Smooth muscle cell (in vitro differentiated cells): ENCODE data around the gene DTNBP1. TPM values are rescaled to one million over a fixed set of nuclear protein-coding genes. Genes with fewer than 3 reads are reported as not detected.

ENCODE experiments used
- DNase-seq: peaks from one replicate; lab custom pipeline; 2025; ENCODE audit not compliant: unreplicated experiment; lab: John Stamatoyannopoulos, UW
- H2AFZ ChIP-seq: fragments of 200-600 bp; sonication (generic); 2 replicates; pipeline ENCODE4 v1.6.0; 2016; ENCODE audit warnings: antibody characterized with exemption, low read depth, mild to moderate bottlenecking
- H3F3A ChIP-seq: fragments of 200-600 bp; sonication (generic); 2 replicates; pipeline ENCODE4 v1.6.0; 2017; ENCODE audit warnings: antibody characterized with exemption, low read depth
- H3K27ac ChIP-seq: fragments of 200-600 bp; sonication (generic); 2 replicates; pipeline ENCODE4 v1.5.1; 2016; ENCODE audit warnings: low read depth, mild to moderate bottlenecking
- H3K27me3 ChIP-seq: fragments of 200-600 bp; sonication (generic); 2 replicates; pipeline ENCODE4 v1.6.1; 2016; ENCODE audit warnings: low read depth, mild to moderate bottlenecking
- H3K36me3 ChIP-seq: fragments of 200-600 bp; sonication (generic); 2 replicates; pipeline ENCODE4 v1.5.1; 2016; ENCODE audit warnings: low read depth
- H3K4me1 ChIP-seq: fragments of 200-600 bp; sonication (generic); 2 replicates; pipeline ENCODE4 v1.5.1; 2016; ENCODE audit warnings: low read depth
- H3K4me2 ChIP-seq: fragments of 200-600 bp; sonication (generic); 2 replicates; pipeline ENCODE4 v1.6.0; 2016; ENCODE audit warnings: mild to moderate bottlenecking
- H3K4me3 ChIP-seq: fragments of 200-600 bp; sonication (generic); 2 replicates; pipeline ENCODE4 v1.5.1; 2016; ENCODE audit warnings: mild to moderate bottlenecking
- H3K79me2 ChIP-seq: fragments of 200-600 bp; sonication (generic); 2 replicates; pipeline ENCODE4 v1.6.0; 2016; ENCODE audit warnings: low read depth, mild to moderate bottlenecking
- H3K9ac ChIP-seq: fragments of 200-600 bp; sonication (generic); 2 replicates; pipeline ENCODE4 v1.6.0; 2016; ENCODE audit warnings: low read depth
- H3K9me3 ChIP-seq: fragments of 200-600 bp; sonication (generic); replicated peaks from 2 replicates; pipeline ENCODE4 v1.5.1; 2016; ENCODE audit warnings: low read depth
- H4K20me1 ChIP-seq: fragments of 200-600 bp; sonication (generic); 2 replicates; pipeline ENCODE4 v1.6.0; 2016; ENCODE audit warnings: low read depth
- WGBS: methylation state at CpG from one replicate; pipeline ENCODE4 v1.1.7; 2016; ENCODE audit warnings: low lambda C conversion rate; 5-methylcytosine and 5-hydroxymethylcytosine counted together
- polyA plus RNA-seq: library from polyadenylated mRNA; unstranded; fragments of >200 nt; fragmentation: Nextera tagmentation; extraction: Ambion mirVana; gene quantifications from 2 replicates; pipeline ENCODE4 v1.2.1, GENCODE V29; 2016
- total RNA-seq: library from RNA; depleted of rRNA; stranded (reverse); fragments of >200 nt; gene quantifications from 2 replicates; pipeline ENCODE4 v1.2.3, GENCODE V29; 2014
- TF ChIP-seq, protein P1 (sequence below): fragments of 200-600 bp; sonication (generic); IDR thresholded peaks from 2 replicates; pipeline ENCODE4 v1.5.1; 2017; ENCODE audit warnings: borderline replicate concordance, mild to moderate bottlenecking, antibody characterized with exemption; ENCODE audit not compliant: insufficient read depth, poor library complexity, severe bottlenecking

The DTNBP1 gene
- total and polyA plus RNA-seq, 2 experiments from 2014 or later = 11.9 to 24.2 TPM

DNA sequence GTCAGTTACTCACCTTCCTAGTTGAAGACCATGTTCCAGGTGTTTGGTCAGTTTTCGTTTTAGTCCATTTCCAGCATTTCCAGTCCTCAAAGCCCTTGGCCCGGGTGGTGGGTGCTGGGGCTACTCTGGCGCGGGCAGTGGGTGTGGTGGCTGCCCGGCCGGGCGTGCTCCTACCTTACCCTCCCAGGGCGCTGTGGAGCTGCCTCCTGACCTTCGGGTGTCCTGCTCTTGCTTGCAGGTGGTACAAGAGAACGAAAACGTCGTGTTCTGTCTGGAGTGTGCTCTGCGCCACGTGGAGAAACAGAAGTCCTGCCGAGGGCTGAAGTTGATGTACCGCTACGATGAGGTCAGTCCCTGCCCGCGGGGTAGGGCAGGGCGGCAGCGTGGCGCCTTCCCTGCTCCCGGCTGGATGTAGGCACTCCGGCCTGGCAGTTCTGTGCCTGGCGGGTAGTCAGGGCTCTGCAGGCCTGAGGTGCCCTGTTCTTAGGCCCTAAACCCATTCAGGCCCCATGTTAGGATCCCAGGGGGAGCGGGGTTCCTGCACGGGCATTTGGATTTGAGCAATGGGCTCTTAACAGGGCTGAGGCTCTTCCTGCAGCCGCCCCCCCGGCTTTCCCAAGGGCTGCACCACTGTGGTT, 145.8 kb downstream of the DTNBP1 start:
- Histone ChIP-seq H3K79me2 (no peaks in the 10 kb centered on the region), H3K4me2 (no peak overlapping the region), H4K20me1 (peaks cover 9% of the 10 kb centered on the region), H3K36me3 (no peaks in the 10 kb centered on the region), H3K27ac (no peak overlapping the region), H3F3A (no peaks in the 10 kb centered on the region), H3K9ac (no peak overlapping the region), H3K4me3 (no peak overlapping the region), H3K27me3 (no peaks in the 10 kb centered on the region), H3K4me1 (no peaks in the 10 kb centered on the region), H2AFZ (no peak overlapping the region), H3K9me3 (no peaks in the 10 kb centered on the region)
- WGBS = 96% methylated on average over 29 of the region's 29 CpGs
- TF ChIP-seq, protein P1, sequence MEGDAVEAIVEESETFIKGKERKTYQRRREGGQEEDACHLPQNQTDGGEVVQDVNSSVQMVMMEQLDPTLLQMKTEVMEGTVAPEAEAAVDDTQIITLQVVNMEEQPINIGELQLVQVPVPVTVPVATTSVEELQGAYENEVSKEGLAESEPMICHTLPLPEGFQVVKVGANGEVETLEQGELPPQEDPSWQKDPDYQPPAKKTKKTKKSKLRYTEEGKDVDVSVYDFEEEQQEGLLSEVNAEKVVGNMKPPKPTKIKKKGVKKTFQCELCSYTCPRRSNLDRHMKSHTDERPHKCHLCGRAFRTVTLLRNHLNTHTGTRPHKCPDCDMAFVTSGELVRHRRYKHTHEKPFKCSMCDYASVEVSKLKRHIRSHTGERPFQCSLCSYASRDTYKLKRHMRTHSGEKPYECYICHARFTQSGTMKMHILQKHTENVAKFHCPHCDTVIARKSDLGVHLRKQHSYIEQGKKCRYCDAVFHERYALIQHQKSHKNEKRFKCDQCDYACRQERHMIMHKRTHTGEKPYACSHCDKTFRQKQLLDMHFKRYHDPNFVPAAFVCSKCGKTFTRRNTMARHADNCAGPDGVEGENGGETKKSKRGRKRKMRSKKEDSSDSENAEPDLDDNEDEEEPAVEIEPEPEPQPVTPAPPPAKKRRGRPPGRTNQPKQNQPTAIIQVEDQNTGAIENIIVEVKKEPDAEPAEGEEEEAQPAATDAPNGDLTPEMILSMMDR = no peak
- no peak for DNase-seq

DNA sequence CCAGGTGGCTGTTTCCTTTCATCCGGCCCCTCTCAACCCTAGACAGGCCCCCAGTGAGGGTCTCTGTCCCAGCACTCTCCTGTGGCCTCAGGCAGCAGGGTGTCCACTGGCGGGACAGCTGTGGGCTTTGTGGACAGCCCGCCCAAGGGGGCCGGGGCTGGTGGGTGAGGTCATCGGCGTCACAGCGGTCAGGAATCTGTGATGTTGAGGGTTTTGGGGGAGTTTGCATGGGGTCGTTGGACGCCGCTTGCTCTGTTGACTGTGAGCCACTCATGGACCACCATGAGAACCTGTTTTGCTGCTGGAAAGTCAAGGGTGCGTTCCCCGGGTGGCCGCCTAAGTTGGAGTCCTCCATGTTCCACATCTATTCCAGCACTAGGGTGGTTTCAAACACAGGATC, 146.4 kb downstream of the DTNBP1 start:
- TF ChIP-seq, protein P1 = no peak
- H3K36me3 ChIP-seq = no peaks in the 10 kb centered on the region
- H3K4me3 ChIP-seq = no peak overlapping the region
- peaks cover 9% of the 10 kb centered on the region for H4K20me1 ChIP-seq
- no peak overlapping the region for H2AFZ ChIP-seq
- H3K9ac ChIP-seq = no peak overlapping the region
- DNase-seq = no peak
- 98% methylated on average over 13 of the region's 13 CpGs for WGBS
- H3K27me3 ChIP-seq = no peaks in the 10 kb centered on the region
- no peaks in the 10 kb centered on the region for H3K9me3 ChIP-seq
- H3K4me2 ChIP-seq = no peak overlapping the region
- H3K4me1 ChIP-seq = no peaks in the 10 kb centered on the region
- no peaks in the 10 kb centered on the region for H3F3A ChIP-seq
- no peak overlapping the region for H3K27ac ChIP-seq
- no peaks in the 10 kb centered on the region for H3K79me2 ChIP-seq

DNA sequence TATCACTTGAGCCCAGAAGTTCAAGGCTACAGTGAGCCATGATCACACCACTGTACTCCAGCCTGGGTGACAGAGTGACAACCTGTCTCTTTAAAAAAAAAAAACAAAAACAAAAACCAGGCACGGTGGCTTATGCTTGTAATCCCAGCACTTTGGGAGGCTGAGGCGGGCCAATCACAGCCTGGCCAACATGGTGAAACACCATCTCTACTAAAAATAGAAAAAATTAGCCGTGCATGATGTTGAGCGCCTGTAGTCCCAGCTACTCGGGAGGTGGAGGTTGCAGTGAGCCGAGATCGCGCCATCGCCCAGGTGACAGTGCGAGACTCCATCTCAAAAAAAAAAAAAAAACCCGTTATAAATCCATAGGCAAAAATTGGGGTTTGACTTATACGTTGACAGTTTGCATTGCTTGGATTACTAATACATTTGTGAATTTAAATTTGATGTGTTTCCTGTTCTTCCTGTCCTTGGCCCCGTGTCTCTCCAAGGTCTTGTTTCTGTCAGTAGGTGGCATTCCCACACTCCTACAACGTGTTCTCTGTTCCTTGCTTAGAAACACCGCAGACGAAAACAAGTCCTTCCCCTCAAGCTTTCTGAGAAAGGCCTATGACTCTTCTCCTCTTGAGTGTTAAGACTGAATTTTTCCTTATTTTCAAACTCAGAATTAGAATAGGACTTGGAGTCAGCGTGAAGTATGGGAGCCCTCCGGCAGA, 147.0 kb downstream of the DTNBP1 start:
- Histone ChIP-seq H3K79me2 (no peaks in the 10 kb centered on the region), H3K9me3 (no peaks in the 10 kb centered on the region), H3K4me3 (no peak overlapping the region), H3K36me3 (no peaks in the 10 kb centered on the region), H3K9ac (no peak overlapping the region), H4K20me1 (peaks cover 9% of the 10 kb centered on the region), H3K4me2 (no peak overlapping the region), H3K4me1 (no peaks in the 10 kb centered on the region), H2AFZ (no peak overlapping the region), H3K27ac (no peak overlapping the region), H3K27me3 (no peaks in the 10 kb centered on the region), H3F3A (no peaks in the 10 kb centered on the region)
- 83% methylated on average over 18 of the region's 18 CpGs for WGBS
- TF ChIP-seq, protein P1 = no peak
- no peak for DNase-seq
